ENCODE data around the gene TMEM109. TPM values are rescaled to one million over a fixed set of nuclear protein-coding genes. Genes with fewer than 3 reads are reported as not detected.

The TMEM109 gene
- total RNA-seq, 4 donors from 2014 or later = 35.2 to 47.2 (median 45.1) TPM

GRCh38 chr11:60927061-60927592, 13.2 kb downstream of the TMEM109 start:
- Histone ChIP-seq H3K9me3 (no peaks in the 10 kb centered on the region), H3K4me1 (peaks cover 14 to 19% (median 18%) of the 10 kb centered on the region in 4 donors), H3K27ac (no peak overlapping the region), H3K27me3 (peaks cover 26% of the 10 kb centered on the region), H3K36me3 (peaks cover 0 to 5% (median 1%) of the 10 kb centered on the region in 4 donors), H3K4me3 (no peak overlapping the region)
- no peak for DNase-seq
- in situ Hi-C loops (cut with MboI; ENCODE audit: low pct_ligation_motif_present in 1 of 4, low pct_unique_long_range_greater_than_20kb in 1 of 4, low sequenced_read_pairs in 3 of 4) = no loop called here
- intact Hi-C loops (cut with DNase I; ENCODE audit: low total_unique reads) = no loop called here
- WGBS, 2 donors (ENCODE audit: low coverage in 1 of 2) = 91% methylated on average over 8 of the region's 8 CpGs; no CpG with 5 or more reads in 1 of the 2 donors
- TF ChIP-seq CTCF (IDR thresholded peaks at IDR 0.05) = no peak
- no peak for TF ChIP-seq POLR2AphosphoS5 (IDR thresholded peaks at IDR 0.05)
- no peak for TF ChIP-seq POLR2A (IDR thresholded peaks at IDR 0.05)
- TF ChIP-seq EP300 (IDR thresholded peaks at IDR 0.05; ENCODE audit: low read depth) = no peak

GRCh38 chr11:60927600-60927999, 13.6 kb downstream of the TMEM109 start:
- intact Hi-C loops (cut with DNase I; ENCODE audit: low total_unique reads) = no loop called here
- no peak for DNase-seq
- Histone ChIP-seq H3K4me1 (peaks cover 14 to 19% (median 18%) of the 10 kb centered on the region in 4 donors), H3K27ac (no peak overlapping the region), H3K4me3 (no peak overlapping the region), H3K9me3 (no peaks in the 10 kb centered on the region), H3K27me3 (peaks cover 26% of the 10 kb centered on the region), H3K36me3 (peaks cover 0 to under 1% (median 0%) of the 10 kb centered on the region in 4 donors)
- in situ Hi-C loops (cut with MboI; ENCODE audit: low pct_ligation_motif_present in 1 of 4, low pct_unique_long_range_greater_than_20kb in 1 of 4, low sequenced_read_pairs in 3 of 4) = no loop called here
- 60 to 76% methylated on average over 2 to 14 of the region's 16 CpGs for WGBS, 2 donors (ENCODE audit: low coverage in 1 of 2)
- no peak for TF ChIP-seq EP300 (IDR thresholded peaks at IDR 0.05; ENCODE audit: low read depth)

- Histone ChIP-seq H3K9me3 (no peaks in the 10 kb centered on the region), H3K27ac (no peak overlapping the region), H3K4me1 (peaks cover 14 to 19% (median 16%) of the 10 kb centered on the region in 4 donors), H3K4me3 (no peak overlapping the region), H3K36me3 (no peaks in the 10 kb centered on the region), H3K27me3 (peaks cover 26% of the 10 kb centered on the region)
- DNase-seq = no peak
- TF ChIP-seq POLR2AphosphoS5 (IDR thresholded peaks at IDR 0.05) = no peak
- TF ChIP-seq EP300 (IDR thresholded peaks at IDR 0.05; ENCODE audit: low read depth) = no peak
- TF ChIP-seq CTCF (IDR thresholded peaks at IDR 0.05) = no peak
- no peak for TF ChIP-seq POLR2A (IDR thresholded peaks at IDR 0.05)
- intact Hi-C loops (cut with DNase I; ENCODE audit: low total_unique reads) (no loop called here), in situ Hi-C loops (cut with MboI; ENCODE audit: low pct_ligation_motif_present in 1 of 4, low pct_unique_long_range_greater_than_20kb in 1 of 4, low sequenced_read_pairs in 3 of 4) (no loop called here)
- 87% methylated on average over 18 of the region's 20 CpGs; no CpG with 5 or more reads in 1 of the 2 donors for WGBS, 2 donors (ENCODE audit: low coverage in 1 of 2)
Measured at GRCh38 chr11:60928563-60929001, 14.6 kb downstream of the TMEM109 start.

GRCh38 chr11:60929764-60930163, 15.8 kb downstream of the TMEM109 start:
- Histone ChIP-seq H3K9me3 (no peaks in the 10 kb centered on the region), H3K4me1 (peaks cover 5 to 8% (median 7%) of the 10 kb centered on the region in 4 donors), H3K27me3 (peaks cover 17% of the 10 kb centered on the region), H3K36me3 (no peaks in the 10 kb centered on the region), H3K4me3 (no peak overlapping the region), H3K27ac (no peak overlapping the region)
- no peak for DNase-seq
- no peak for TF ChIP-seq EP300 (IDR thresholded peaks at IDR 0.05; ENCODE audit: low read depth)
- TF ChIP-seq POLR2A (IDR thresholded peaks at IDR 0.05) = no peak
- no peak for TF ChIP-seq CTCF (IDR thresholded peaks at IDR 0.05)
- no peak for TF ChIP-seq POLR2AphosphoS5 (IDR thresholded peaks at IDR 0.05)
- intact Hi-C loops (cut with DNase I; ENCODE audit: low total_unique reads) = no loop called here
- in situ Hi-C loops (cut with MboI; ENCODE audit: low pct_ligation_motif_present in 1 of 4, low pct_unique_long_range_greater_than_20kb in 1 of 4, low sequenced_read_pairs in 3 of 4) = no loop called here
- WGBS, 2 donors (ENCODE audit: low coverage in 1 of 2) = 76 to 89% methylated on average over 1 to 4 of the region's 4 CpGs
